Ovary (tissue), 3 donors: Measurements from ENCODE around the gene MIGA2.

Source experiments
- EP300 ChIP-seq: sonication (generic); formaldehyde crosslinking; IDR thresholded peaks from one replicate; pipeline ENCODE4 v1.6.1; 2017; ENCODE audit warnings: antibody characterized with exemption
- POLR2A ChIP-seq: fragments of 450-650 bp; IDR thresholded peaks from one replicate; pipeline ENCODE4 v1.6.1; 2017; ENCODE audit warnings: antibody characterized with exemption, mild to moderate bottlenecking, moderate library complexity
- TF ChIP-seq, protein P1 (sequence below), 3 donors: fragments of 450-650 bp in 2 of 3; fragments of 200-600 bp in 1 of 3; IDR thresholded peaks; one replicate each; pipeline versions ENCODE4 v1.5.1 to v1.8.0; 2016 to 2022; ENCODE audit warnings: antibody characterized with exemption in 3 of 3, mild to moderate bottlenecking in 1 of 3
- donor health status: DM: no; HTN: no; CAD: no.

DNA sequence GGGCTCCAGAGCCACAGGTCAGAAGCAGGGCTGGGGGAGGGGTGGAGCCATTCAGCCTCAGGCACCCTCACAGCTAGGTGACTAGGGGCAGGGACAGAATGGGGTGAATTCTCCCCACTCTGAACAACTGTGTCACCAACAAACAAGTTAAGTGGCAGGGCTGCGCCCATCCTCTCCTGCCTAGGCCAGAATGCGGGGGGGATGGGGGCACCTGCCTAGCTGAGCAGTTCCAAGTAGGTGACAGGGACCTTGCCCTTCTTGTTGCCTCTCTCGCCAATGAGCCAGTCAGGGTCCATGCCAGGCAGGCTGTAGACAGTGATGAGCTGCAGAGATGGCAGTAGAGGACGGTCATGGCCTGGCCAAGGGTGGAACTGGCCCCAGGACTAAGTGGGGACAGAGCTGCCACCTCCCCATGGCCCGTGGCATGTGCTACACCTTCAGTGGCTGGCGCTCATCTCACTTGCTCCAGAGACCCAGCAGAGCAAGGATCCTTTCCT, 27.9 kb upstream of the MIGA2 start:
- TF ChIP-seq, protein P1, sequence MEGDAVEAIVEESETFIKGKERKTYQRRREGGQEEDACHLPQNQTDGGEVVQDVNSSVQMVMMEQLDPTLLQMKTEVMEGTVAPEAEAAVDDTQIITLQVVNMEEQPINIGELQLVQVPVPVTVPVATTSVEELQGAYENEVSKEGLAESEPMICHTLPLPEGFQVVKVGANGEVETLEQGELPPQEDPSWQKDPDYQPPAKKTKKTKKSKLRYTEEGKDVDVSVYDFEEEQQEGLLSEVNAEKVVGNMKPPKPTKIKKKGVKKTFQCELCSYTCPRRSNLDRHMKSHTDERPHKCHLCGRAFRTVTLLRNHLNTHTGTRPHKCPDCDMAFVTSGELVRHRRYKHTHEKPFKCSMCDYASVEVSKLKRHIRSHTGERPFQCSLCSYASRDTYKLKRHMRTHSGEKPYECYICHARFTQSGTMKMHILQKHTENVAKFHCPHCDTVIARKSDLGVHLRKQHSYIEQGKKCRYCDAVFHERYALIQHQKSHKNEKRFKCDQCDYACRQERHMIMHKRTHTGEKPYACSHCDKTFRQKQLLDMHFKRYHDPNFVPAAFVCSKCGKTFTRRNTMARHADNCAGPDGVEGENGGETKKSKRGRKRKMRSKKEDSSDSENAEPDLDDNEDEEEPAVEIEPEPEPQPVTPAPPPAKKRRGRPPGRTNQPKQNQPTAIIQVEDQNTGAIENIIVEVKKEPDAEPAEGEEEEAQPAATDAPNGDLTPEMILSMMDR (IDR thresholded peaks at IDR 0.05): no peak
- TF ChIP-seq POLR2A (no peak), EP300 (no peak)
